NB4 (cell line): ENCODE results near the gene GRIK3.

ENCODE experiments used
- DNase-seq: peaks from one replicate; pipeline ENCODE4 v3.0.0; 2010; ENCODE audit warnings: low read depth
- H3K4me3 ChIP-seq: one replicate; pipeline ENCODE4 v1.5.1; 2011; ENCODE audit warnings: mild to moderate bottlenecking, low read depth, low read length, moderate library complexity
- CTCF ChIP-seq: IDR thresholded peaks from one replicate; pipeline ENCODE4 v1.5.1; 2012; ENCODE audit warnings: low read depth, low read length
- MAX ChIP-seq: IDR thresholded peaks from 2 replicates; pipeline ENCODE4 v1.6.1; 2011; ENCODE audit warnings: low read depth, low read length
- MYC ChIP-seq: IDR thresholded peaks from 2 replicates; pipeline ENCODE4 v1.6.1; 2011; ENCODE audit warnings: low read depth, low read length
- POLR2A ChIP-seq: IDR thresholded peaks from 2 replicates; pipeline ENCODE4 v1.6.1; 2011; ENCODE audit warnings: mild to moderate bottlenecking; ENCODE audit not compliant: insufficient read length; ENCODE audit errors: extremely low read depth

The GRIK3 gene

GRCh38 chr1:37068260-37068659 is 33.9 kb upstream of the GRIK3 start:
- H3K4me3 ChIP-seq = no peak overlapping the region
- DNase-seq = no peak
- TF ChIP-seq MYC = no peak
- TF ChIP-seq POLR2A = no peak
- TF ChIP-seq MAX = no peak
- no peak for TF ChIP-seq CTCF

GRCh38 chr1:37064039-37064438 is 29.7 kb upstream of the GRIK3 start:
- TF ChIP-seq CTCF (no peak), MYC (no peak), POLR2A (no peak), MAX (no peak)
- H3K4me3 ChIP-seq = no peak overlapping the region
- DNase-seq = no peak

- no peak for DNase-seq
- no peak for TF ChIP-seq MAX
- TF ChIP-seq POLR2A = no peak
- no peak for TF ChIP-seq MYC
- TF ChIP-seq CTCF = no peak
- H3K4me3 ChIP-seq = no peak overlapping the region
Measured at GRCh38 chr1:37059346-37059745, 25.0 kb upstream of the GRIK3 start.

DNA sequence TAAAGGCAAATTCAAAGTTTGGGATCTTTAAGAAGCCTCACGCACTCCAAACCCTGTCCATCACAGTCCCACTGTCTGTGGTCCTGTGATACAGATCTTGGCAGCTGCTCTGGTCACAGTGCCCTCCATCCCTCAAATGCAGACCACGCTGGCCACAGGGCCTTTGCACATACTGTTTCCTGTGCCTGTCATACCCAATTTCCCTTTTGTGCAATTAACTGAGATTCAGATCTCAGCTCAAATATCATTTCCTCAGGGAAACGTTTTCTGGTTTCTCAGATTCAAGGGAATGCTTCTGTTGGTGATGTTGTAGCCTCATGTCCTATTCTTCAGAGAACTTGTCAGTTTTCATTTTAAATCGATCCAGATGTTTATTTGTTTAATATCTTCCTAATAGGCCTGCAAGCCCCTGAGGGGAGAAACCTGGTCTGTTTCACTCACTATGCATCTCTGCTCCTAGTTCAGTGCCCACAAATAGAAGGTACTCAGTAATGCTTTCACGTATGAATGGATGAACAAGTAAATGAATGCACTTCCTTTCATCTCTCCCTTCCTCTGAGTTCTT is 24.2 kb upstream of the GRIK3 start:
- H3K4me3 ChIP-seq = no peak overlapping the region
- DNase-seq = no peak
- TF ChIP-seq POLR2A (no peak), CTCF (no peak), MYC (no peak), MAX (no peak)

DNA sequence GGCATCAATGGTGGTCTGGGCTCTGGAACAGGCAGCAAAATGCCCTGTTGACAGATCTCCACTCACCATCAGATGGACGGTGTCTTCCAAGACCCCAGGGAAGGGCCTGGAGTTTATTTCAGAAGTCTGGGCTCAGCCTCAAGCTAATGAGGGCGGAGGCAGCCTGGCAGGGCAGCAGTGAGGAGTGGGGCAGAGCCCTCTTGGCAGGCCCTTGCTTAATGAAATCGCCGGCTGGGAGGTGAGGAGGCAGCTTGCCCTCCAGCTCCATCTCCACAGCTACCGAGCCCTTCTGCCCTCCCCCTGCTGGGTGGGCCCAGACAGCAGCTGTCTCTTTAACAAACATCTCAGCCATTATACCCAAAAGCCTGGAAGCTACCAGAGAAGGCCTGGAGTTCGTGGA is 22.0 kb upstream of the GRIK3 start:
- no peak for DNase-seq
- TF ChIP-seq MYC (no peak), CTCF (no peak)
- H3K4me3 ChIP-seq = no peak overlapping the region

GRCh38 chr1:37055631-37056030 is 21.3 kb upstream of the GRIK3 start:
- no peak for DNase-seq
- no peak for TF ChIP-seq MAX
- TF ChIP-seq POLR2A = no peak
- TF ChIP-seq CTCF = no peak
- TF ChIP-seq MYC = no peak
- H3K4me3 ChIP-seq = no peak overlapping the region
